ELR (cell line): ENCODE measurements around the gene MTG2.
"Not testable (repeated sequence)": the region's sequence is repeated elsewhere in the genome, so short reads cannot be mapped to it uniquely, and the experiment has no call there.

Experiments used
- DNase-seq: peaks from one replicate; pipeline ENCODE4 v3.0.0-alpha.2; 2015; ENCODE audit warnings: low read depth

The MTG2 gene

DNA sequence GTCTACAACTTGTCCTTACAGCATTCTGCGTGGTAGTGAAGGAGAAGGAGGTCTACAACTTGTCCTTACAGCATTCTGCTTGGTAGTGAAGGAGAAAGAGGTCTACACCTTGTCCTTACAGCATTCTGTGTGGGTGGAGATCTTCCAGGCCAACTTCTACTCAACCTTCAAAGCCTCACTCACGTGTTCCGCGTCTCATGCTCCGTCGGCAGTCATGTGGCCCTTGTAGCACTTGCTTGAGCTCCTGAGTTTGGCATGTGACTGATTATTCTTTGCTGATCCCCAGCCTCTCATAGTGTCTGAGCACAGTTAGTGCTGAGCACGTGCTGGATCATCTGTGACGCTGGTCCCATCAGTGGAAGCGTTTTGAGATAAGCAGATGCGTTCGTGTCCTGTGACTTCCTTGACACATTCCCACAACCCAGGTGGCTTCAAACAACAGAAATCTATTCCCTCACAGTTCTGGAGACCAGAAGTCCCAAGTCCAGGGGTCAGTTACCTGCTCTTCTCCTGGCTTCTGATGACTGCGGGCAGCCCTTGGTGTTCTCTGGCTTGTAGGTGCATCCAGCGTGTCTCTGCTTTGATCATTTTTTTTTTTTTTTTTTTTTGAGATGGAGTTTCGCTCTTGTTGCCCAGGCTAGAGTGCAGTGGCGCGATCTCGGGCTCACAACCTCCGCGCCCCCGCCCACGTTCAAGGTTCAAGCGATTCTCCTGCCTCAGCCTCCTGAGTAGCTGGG, 36.6 kb upstream of the MTG2 start:
- no peak for DNase-seq

DNA sequence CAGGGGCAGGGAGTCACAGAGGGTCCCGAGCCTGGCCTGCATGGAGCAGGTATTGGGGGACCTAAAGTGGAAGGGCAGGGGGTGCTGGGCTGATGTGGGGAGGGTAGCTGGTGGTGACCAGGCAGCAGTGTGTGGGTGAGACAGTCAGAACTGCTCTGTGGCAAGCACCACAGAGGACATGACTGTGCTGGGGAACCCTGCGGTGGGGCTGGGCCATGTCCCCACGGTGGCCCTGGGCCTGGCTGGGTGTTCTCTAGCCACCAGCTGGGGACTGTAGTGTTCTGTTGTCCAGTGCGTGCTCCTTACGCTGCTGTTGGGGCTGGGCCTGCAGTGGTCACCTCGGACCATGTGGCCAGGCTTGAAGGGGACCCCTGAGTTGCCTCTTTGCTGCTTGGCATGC, 35.7 kb upstream of the MTG2 start:
- no peak for DNase-seq

- no peak for DNase-seq
These were observed 35.3 kb upstream of the MTG2 start for GRCh38 chr20:62147528-62147927.

- not testable (repeated sequence) for DNase-seq
These were observed 34.4 kb upstream of the MTG2 start for GRCh38 chr20:62148383-62148782.

GRCh38 chr20:62148908-62149314, 33.9 kb upstream of the MTG2 start:
- no peak for DNase-seq

DNA sequence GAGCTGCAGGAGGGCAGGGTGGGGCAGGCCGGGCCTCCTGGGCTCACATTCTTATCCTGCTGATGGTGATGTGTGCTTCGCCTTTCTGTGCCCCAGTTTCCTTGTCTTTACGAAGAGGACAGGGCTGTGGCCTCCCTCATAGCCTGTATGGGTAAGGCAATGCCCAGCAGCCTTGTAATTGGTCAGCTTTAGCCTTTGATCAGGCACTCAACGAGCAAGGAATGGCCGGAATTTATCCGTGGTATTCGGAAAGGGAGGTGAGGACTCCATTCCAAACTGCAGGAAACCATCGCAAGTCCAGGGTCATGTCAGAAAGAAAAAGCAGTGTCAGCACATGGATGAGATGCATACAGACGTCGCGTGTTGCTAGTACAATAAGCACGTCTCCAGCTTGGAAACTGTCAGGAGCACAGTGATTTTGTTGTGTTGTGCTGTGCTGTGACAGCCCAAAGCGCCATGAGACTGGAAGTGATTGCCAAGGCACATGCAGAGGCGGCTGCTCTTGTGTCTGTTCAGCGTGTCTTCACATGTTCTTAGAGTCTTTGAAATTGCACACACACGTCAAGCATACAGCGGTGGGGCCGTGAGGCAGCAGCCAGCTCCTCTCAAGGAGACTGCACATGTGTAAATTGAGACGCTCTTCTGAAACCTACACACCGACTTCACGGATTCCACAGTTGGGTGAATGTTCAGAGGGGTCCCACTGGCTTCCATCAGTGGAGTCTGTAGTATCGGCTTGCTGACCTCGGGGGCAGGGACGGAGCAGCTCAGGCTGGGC, 33.1 kb upstream of the MTG2 start:
- DNase-seq: no peak

DNA sequence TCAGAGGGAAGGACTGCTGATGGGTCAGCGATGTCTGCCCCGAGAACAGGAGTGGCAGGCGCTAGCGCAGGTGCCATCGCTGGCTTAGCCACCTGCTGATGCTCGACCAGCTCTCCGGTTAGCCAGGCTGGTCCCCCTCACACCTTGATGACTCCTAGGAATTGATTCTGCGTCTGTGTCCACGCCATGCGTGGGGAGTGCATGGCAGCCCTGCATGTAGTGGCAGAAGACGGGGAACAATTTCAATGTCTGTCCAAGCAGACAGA, 32.6 kb upstream of the MTG2 start:
- no peak for DNase-seq

DNA sequence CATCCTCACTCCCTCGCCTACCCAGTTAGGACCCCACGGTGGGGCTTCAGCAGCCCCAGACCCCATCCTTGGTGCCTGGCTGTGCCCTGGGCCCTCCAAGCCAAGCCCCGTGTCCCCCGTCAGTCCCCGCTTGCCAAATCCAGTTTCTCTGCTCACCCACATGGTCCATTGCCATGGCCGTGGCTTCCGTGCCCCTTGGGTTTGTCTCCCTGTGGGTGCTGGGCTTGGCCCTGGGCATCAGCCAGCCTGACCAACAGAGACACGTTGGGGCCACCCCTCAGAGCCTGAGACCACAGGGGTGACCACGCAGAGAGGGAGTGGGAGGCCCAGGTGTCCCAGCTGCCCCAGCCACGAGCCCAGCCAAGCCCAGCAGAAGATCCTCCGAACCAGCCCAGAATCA, 31.6 kb upstream of the MTG2 start:
- no peak for DNase-seq

DNA sequence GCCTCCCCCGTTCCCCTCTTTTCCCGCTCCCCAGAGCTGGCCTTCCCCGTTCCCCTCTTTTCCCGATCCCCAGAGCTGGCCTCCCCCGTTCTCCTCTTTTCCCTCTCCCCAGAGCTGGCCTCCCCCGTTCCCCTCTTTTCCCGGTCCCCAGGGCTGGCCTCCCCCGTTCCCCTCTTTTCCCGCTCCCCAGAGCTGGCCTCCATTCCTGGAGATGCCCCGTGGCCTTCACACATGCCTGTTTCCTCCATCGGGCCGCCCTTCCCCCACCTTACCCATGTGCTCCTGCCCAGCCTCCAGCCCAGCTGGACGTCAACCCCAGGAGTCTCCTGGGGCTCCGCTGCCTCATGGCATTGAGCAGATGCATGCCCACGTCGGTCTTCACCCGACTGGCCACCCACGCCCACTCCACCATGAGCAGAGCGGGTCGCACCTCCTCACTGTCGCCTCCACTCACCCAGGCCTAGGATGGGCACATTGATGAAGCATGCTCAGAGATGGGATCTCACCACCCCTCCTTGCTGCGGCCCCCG, 30.9 kb upstream of the MTG2 start:
- DNase-seq: no peak

DNA sequence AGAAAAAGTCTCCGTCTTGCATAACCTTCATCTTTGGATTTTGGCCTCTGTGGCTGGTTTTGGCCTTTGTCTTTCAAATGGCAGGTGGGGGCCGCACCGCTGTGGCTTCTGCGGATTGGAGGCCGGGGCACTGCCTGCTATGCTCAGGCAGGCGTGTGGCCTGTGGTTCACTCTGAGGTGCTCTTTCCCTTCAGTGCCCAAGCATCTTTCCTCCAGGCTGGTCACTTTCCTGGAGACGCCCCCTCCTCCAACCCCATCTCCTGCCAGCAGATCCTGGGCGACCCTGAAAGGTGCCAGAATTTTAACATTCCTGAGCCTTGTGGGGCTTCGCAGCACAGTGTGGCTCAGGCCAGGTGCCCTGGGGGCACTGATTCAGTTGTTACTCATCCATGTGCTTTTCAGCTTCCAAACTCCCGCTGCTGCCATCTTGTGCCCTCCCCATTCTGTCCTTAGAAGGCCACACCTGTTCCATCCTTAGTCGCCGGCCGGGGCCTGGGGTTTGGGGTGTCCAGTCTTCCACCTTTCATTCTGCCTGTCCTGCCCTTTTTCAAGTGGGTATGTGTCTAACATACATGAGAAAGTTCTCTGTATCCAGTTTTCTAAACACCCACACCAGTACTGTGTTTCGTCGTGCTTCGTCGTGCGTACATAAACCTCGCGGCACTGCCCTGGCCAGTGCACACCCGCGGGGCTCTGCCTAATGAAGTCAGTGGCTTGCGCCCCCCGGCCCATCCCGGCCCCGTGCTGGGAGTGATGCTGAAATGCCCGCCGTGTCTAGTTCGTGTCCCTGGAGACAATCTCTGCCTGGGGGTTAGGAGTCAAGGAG, 27.2 kb upstream of the MTG2 start:
- peak; percentile 88 for DNase-seq

DNA sequence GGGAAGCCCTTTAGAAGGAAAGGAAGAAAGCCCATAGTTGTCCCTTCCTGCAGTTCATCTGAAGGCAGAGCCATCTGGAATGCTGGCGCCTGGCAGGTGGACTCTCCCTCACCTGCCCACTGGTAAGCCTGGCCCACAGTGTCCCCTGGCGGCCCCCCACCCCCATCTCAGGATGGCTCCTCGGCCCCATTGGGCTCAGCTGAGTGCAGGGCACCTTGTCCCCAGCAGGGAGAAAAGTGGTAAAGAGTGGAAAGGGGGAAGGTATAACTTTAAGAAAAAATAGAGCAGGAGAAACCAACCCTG, 26.6 kb upstream of the MTG2 start:
- DNase-seq: no peak

DNA sequence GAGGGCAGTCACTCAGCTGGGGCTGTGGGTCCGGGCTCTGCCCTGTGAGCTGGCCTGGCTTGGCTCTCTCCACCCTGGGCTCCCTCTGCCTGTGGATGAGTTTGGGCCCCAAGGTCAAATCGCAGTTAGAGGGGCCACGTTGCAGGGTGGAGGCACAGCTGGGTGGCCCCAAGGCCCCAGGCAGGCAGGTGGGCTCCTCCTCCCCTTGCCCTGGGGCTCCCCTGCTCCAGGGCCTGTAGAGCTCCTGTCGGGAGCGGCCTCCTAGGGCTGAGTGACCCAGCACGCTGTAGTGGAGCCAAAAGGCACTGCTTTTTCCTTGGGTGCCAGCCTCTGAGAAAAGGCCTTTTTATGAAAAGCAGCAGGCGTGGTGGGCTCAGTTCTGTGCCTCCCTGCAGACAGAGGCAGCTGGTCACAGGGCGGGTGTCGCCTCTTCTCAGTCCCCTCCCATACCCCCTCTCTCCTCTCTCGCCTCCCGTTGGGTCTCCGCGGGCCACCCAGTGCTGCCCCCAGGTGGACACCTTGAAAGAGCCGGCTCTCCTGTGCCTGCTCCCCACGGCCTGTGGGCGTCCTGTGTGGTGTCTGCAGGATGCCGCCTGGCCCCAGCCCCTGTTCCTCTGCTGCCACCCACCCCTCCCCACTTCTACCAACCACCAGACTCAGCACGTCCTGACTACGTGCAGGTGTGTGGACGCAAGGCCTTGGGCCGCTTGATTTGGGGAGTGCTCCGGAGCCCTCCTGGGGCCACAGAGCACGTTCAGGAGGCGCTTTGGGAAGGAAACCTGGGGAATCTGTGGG, 26.0 kb upstream of the MTG2 start:
- peak; percentile 69 for DNase-seq

- DNase-seq: no peak
These were observed 25.3 kb upstream of the MTG2 start for GRCh38 chr20:62157387-62158087.

DNA sequence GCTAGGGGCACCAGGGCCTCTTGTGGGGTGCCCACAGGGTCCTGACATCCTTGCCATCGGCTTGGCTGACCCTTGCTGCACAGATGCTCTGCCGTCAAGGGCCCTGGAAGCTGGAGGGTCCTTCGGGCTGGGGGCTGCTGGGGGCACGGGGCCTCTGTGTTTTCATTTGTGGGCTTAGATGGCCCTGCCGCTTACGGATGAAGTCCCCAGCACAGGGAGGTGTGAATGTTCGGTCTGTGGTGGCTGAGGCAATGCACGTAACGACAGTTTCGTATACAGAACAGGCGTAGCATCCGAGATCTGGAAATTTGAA, 24.8 kb upstream of the MTG2 start:
- no peak for DNase-seq

- no peak for DNase-seq
These were observed 24.3 kb upstream of the MTG2 start for GRCh38 chr20:62158541-62158940.

- DNase-seq: no peak
These were observed 23.8 kb upstream of the MTG2 start for GRCh38 chr20:62159052-62159451.

GRCh38 chr20:62159839-62160238, 23.0 kb upstream of the MTG2 start:
- DNase-seq: peak; percentile 73

GRCh38 chr20:62160253-62160652, 22.6 kb upstream of the MTG2 start:
- DNase-seq: no peak

GRCh38 chr20:62160876-62161275, 22.0 kb upstream of the MTG2 start:
- DNase-seq: no peak

- DNase-seq: peak; percentile 85
These were observed 21.5 kb upstream of the MTG2 start for GRCh38 chr20:62161347-62161746.

DNA sequence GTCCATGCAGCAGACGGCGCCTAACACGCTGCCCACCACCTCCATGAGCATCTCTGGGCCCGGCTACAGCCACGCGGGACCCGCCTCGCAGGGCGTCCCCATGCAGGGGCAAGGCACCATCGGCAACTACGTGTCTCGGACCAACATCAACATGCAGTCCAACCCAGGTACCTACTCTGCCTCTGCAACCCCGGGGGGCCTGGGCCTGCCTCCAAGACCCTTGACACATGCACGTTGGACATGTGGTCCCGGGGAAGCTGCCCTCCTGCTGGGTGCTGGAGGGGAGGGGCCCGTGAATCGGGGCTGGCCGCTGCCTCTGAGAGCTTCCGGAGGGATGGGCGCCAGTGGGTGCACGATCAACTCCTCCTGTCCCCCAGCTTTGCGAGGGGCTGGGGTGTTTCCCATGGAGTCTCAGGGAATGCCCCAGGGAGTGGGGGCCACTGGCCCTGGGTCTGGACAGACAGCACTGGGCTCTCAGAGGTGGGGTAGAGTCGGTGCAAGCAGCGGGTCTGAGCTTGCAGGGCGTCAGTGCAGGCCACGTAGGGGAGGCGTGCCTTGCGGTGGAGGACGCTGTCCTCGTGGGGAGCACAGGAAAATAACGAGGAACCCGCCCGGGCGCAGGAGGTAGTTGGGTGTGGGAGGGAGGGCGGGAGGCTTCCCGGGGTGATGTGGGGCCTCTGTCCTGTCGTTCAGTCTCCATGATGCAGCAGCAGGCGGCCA, 19.9 kb upstream of the MTG2 start:
- DNase-seq: no peak
